Measurements from ENCODE around the gene ARIH1. TPM values are rescaled to one million over a fixed set of nuclear protein-coding genes. Genes with fewer than 3 reads are reported as not detected.

The ARIH1 gene
- total RNA-seq, 2 experiments from 2014 or later, result 170 to 175 TPM

DNA sequence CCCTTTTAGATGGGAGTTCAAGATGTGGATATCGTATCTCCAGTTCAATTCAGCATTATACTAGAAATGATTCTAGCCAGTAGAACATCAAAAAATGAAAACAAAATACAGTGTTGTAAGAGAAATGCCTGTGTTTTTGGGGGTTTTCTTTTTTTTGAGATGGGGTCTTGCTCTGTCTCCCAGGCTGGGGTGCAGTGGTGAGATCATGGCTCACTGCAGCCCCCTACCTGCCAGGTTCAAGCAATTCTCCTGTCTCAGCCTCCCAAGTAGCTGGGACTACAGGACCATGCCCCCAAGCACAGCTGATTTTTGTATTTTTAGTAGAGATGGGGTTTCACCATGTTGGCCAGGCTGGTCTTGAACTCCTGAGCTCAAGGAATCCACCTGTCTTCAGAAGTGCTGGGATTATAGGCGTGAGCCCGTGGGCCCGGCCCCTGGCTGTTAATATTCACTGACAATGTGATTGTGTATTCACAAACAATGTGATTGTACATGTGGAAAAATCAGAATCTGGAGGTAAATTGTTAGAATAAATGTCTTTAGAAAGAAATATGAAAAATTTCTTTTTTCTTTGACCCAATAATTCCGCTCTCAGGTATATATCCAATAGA, 59.0 kb downstream of the ARIH1 start:
- TF ChIP-seq, protein P1, sequence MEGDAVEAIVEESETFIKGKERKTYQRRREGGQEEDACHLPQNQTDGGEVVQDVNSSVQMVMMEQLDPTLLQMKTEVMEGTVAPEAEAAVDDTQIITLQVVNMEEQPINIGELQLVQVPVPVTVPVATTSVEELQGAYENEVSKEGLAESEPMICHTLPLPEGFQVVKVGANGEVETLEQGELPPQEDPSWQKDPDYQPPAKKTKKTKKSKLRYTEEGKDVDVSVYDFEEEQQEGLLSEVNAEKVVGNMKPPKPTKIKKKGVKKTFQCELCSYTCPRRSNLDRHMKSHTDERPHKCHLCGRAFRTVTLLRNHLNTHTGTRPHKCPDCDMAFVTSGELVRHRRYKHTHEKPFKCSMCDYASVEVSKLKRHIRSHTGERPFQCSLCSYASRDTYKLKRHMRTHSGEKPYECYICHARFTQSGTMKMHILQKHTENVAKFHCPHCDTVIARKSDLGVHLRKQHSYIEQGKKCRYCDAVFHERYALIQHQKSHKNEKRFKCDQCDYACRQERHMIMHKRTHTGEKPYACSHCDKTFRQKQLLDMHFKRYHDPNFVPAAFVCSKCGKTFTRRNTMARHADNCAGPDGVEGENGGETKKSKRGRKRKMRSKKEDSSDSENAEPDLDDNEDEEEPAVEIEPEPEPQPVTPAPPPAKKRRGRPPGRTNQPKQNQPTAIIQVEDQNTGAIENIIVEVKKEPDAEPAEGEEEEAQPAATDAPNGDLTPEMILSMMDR (IDR thresholded peaks at IDR 0.05), result peak; percentile 28
- ATAC-seq (no peak), DNase-seq (peak; percentile 34)
- peaks cover 1% of the 10 kb centered on the region for H3K36me3 Mint-ChIP-seq (ENCODE audit: low read depth)
- no peaks in the 10 kb centered on the region for H3K9me3 Mint-ChIP-seq
- no peak overlapping the region for H3K4me3 Mint-ChIP-seq
- ChIA-PET CTCF (interaction anchor here (0.6 to 1.6 kb wide), 9 partner anchors 17 to 221 kb away, joined by 3 to 7 read pairs (median 4); no protein-coding TSS in a partner anchor), POLR2A (no interaction called here)
- intact Hi-C loops (cut with micrococcal nuclease), result no loop called here
- no peaks in the 10 kb centered on the region for H3K27me3 Mint-ChIP-seq
- H3K4me1 Mint-ChIP-seq (ENCODE audit: low read depth), result peaks cover 41% of the 10 kb centered on the region
- no peak overlapping the region for H3K27ac Mint-ChIP-seq

DNA sequence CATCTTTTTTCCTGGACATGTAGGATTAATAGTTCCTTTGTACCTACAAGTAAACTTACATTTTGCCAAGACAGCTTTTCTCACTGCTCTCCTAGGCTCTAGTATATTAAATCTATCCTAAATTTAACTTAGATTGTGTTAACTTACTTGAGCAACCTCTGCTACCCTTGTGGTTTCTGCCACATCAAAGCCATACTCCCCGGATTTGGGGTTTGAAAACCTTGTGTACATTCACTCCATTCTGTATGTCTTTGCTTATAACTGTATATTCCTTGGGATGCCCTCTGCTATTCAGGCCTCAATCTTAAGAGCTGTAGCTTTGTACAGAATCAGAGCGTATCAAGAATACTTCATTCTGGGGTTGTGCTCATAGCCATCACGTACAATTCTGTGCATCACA, 60.4 kb downstream of the ARIH1 start:
- H3K36me3 Mint-ChIP-seq (ENCODE audit: low read depth), result peaks cover 9% of the 10 kb centered on the region
- H3K27me3 Mint-ChIP-seq, result no peaks in the 10 kb centered on the region
- POLR2A ChIA-PET, result interaction anchor here (0.8 kb wide), 1 partner anchor 61 kb away, joined by 3 read pairs; no protein-coding TSS in a partner anchor
- no peak overlapping the region for H3K27ac Mint-ChIP-seq
- intact Hi-C loops (cut with micrococcal nuclease), result no loop called here
- no peak overlapping the region for H3K4me3 Mint-ChIP-seq
- DNase-seq (peak; percentile 59), ATAC-seq (no peak)
- H3K9me3 Mint-ChIP-seq, result peaks cover 3% of the 10 kb centered on the region
- peaks cover 38% of the 10 kb centered on the region for H3K4me1 Mint-ChIP-seq (ENCODE audit: low read depth)
- TF ChIP-seq, protein P1 (IDR thresholded peaks at IDR 0.05), result no peak
- CTCF ChIA-PET, result interaction anchor here (1.0 kb wide), 1 partner anchor 51 kb away, joined by 3 read pairs; no protein-coding TSS in a partner anchor

DNA sequence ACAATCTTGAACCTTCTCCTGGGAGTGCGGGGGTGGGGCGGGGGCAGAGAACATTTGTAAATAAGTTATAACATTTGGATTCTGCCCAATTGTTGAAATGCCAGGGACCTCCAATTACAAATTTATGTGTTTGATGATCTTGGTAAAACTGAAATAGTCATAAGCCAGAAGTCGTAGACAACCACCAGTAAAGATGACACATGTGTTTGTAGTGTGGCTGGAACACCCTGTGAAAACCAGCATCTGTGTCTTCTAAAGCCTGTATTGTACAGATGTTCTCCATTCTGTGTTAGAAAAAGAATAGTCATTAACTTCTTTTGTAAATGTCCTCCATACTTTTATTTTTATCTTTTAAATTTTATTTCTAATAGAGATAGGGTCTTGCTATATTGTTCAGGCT, 61.8 kb downstream of the ARIH1 start:
- H3K27ac Mint-ChIP-seq, result no peak overlapping the region
- TF ChIP-seq, protein P1 (IDR thresholded peaks at IDR 0.05), result no peak
- DNase-seq (no peak), ATAC-seq (no peak)
- no peaks in the 10 kb centered on the region for H3K27me3 Mint-ChIP-seq
- ChIA-PET CTCF (no interaction called here), POLR2A (no interaction called here)
- H3K36me3 Mint-ChIP-seq (ENCODE audit: low read depth), result peaks cover 18% of the 10 kb centered on the region
- intact Hi-C loops (cut with micrococcal nuclease), result no loop called here
- peaks cover 8% of the 10 kb centered on the region for H3K9me3 Mint-ChIP-seq
- peaks cover 35% of the 10 kb centered on the region for H3K4me1 Mint-ChIP-seq (ENCODE audit: low read depth)
- no peak overlapping the region for H3K4me3 Mint-ChIP-seq

- no peaks in the 10 kb centered on the region for H3K27me3 Mint-ChIP-seq
- POLR2A ChIA-PET, result no interaction called here
- no peak for DNase-seq
- H3K4me1 Mint-ChIP-seq (ENCODE audit: low read depth), result peaks cover 36% of the 10 kb centered on the region
- no peak overlapping the region for H3K4me3 Mint-ChIP-seq
- H3K36me3 Mint-ChIP-seq (ENCODE audit: low read depth), result peaks cover 21% of the 10 kb centered on the region
- no peak for ATAC-seq
- CTCF ChIA-PET, result interaction anchor here (0.8 kb wide), 1 partner anchor 224 kb away, joined by 4 read pairs; no protein-coding TSS in a partner anchor
- intact Hi-C loops (cut with micrococcal nuclease), result no loop called here
- H3K9me3 Mint-ChIP-seq, result peaks cover 11% of the 10 kb centered on the region
- TF ChIP-seq, protein P1 (IDR thresholded peaks at IDR 0.05), result no peak
- no peak overlapping the region for H3K27ac Mint-ChIP-seq
Observed at GRCh38 chr15:72536506-72536905, 62.4 kb downstream of the ARIH1 start.

DNA sequence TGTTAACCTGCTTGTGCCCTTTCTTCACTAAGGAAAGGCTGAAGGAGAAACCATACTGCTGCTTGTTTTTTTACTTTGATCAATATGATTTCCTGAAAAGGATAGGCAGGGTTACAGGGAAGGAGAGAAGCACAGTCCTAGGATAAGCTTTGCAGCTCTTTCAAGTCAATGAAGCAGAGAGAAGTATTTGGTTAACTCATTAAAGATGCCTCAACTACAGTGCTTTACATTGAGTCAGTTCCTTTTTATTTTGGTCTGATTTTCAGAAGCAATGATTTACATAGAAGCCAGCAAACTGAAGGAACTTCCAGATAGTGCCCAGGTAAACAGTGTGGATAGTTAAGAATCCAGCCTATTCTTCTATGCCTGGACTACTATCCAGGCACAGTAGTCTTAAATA, 64.8 kb downstream of the ARIH1 start:
- DNase-seq (no peak), ATAC-seq (no peak)
- TF ChIP-seq, protein P1 (IDR thresholded peaks at IDR 0.05), result no peak
- H3K9me3 Mint-ChIP-seq, result peaks cover 11% of the 10 kb centered on the region
- no peaks in the 10 kb centered on the region for H3K27me3 Mint-ChIP-seq
- H3K27ac Mint-ChIP-seq, result no peak overlapping the region
- H3K36me3 Mint-ChIP-seq (ENCODE audit: low read depth), result peaks cover 23% of the 10 kb centered on the region
- H3K4me3 Mint-ChIP-seq, result no peak overlapping the region
- ChIA-PET CTCF (no interaction called here), POLR2A (no interaction called here)
- intact Hi-C loops (cut with micrococcal nuclease), result no loop called here
- peaks cover 25% of the 10 kb centered on the region for H3K4me1 Mint-ChIP-seq (ENCODE audit: low read depth)
